Neural cell (in vitro differentiated cells): ENCODE data around the gene ADAMTS14. TPM values are rescaled to one million over a fixed set of nuclear protein-coding genes. Genes with fewer than 3 reads are reported as not detected.

Source experiments
- H2AFZ ChIP-seq: fragments of 200-600, 300-800 bp; sonication (generic), shearing (Covaris generic); 2 replicates; pipeline ENCODE4 v1.6.0; 2014; ENCODE audit warnings: low read depth, mild to moderate bottlenecking, antibody characterized with exemption, low read length, moderate library complexity
- H3F3A ChIP-seq: fragments of 200-600 bp; shearing (Covaris generic); 2 replicates; pipeline ENCODE4 v1.6.1; 2016; ENCODE audit warnings: mild to moderate bottlenecking, moderate library complexity, mixed read lengths, antibody characterized with exemption, low read length; ENCODE audit not compliant: insufficient read depth, poor library complexity, severe bottlenecking
- H3K27ac ChIP-seq: fragments of 200-600, 300-800 bp; sonication (generic), shearing (Covaris generic); 2 replicates; pipeline ENCODE4 v1.5.1; 2014; ENCODE audit warnings: mild to moderate bottlenecking, low read length, moderate library complexity
- H3K27me3 ChIP-seq: fragments of 300-800, 200-600 bp; sonication (generic), shearing (Covaris generic); 2 replicates; pipeline ENCODE4 v1.6.0; 2014; ENCODE audit warnings: mild to moderate bottlenecking, low read depth, low read length, moderate library complexity; ENCODE audit not compliant: insufficient read depth
- H3K36me3 ChIP-seq: fragments of 300-800, 200-600 bp; sonication (generic), shearing (Covaris generic); 2 replicates; pipeline ENCODE4 v1.5.1; 2014; ENCODE audit warnings: mild to moderate bottlenecking, antibody characterized with exemption, low read length, moderate library complexity; ENCODE audit not compliant: insufficient read depth
- H3K4me2 ChIP-seq: fragments of 300-800, 200-600 bp; sonication (generic), shearing (Covaris generic); 2 replicates; pipeline ENCODE4 v1.6.0; 2014; ENCODE audit warnings: mild to moderate bottlenecking, low read length
- H3K4me3 ChIP-seq: fragments of 300-800, 200-600 bp; sonication (generic), shearing (Covaris generic); 2 replicates; pipeline ENCODE4 v1.5.1; 2014; ENCODE audit warnings: mild to moderate bottlenecking, low read length, moderate library complexity
- H3K79me2 ChIP-seq: fragments of 200-600 bp; shearing (Covaris generic); replicated peaks from 2 replicates; pipeline ENCODE4 v1.6.0; 2014; ENCODE audit warnings: mild to moderate bottlenecking, low read length, moderate library complexity; ENCODE audit not compliant: insufficient read depth
- H3K9ac ChIP-seq: fragments of 300-800, 200-600 bp; sonication (generic), shearing (Covaris generic); 2 replicates; pipeline ENCODE4 v1.6.1; 2016; ENCODE audit warnings: mild to moderate bottlenecking, low read length, mixed read lengths
- H3K9me2 ChIP-seq: fragments of 200-600 bp; shearing (Covaris generic); 2 replicates; pipeline ENCODE4 v1.6.1; 2016; ENCODE audit warnings: mild to moderate bottlenecking, low read length, mixed read lengths; ENCODE audit not compliant: insufficient read depth
- H3K9me3 ChIP-seq: fragments of 200-600, 300-800 bp; sonication (generic), shearing (Covaris generic); 2 replicates; pipeline ENCODE4 v1.6.1; 2016; ENCODE audit warnings: mild to moderate bottlenecking, mixed run types, low read length, moderate library complexity, mixed read lengths
- H4K20me1 ChIP-seq: fragments of 200-600 bp; shearing (Covaris generic); 2 replicates; pipeline ENCODE4 v1.6.1; 2016; ENCODE audit warnings: mild to moderate bottlenecking, mixed run types; ENCODE audit not compliant: insufficient read depth
- EP300 ChIP-seq: fragments of 450-650 bp; conservative IDR thresholded peaks from 2 replicates; pipeline ENCODE4 v1.6.1; 2014; ENCODE audit warnings: antibody characterized with exemption, mild to moderate bottlenecking, moderate library complexity; ENCODE audit not compliant: poor library complexity, severe bottlenecking
- EZH2 ChIP-seq: fragments of 200-600, 300-800 bp; shearing (Covaris generic), sonication (generic); IDR thresholded peaks from 2 replicates; pipeline ENCODE4 v1.6.1; 2014; ENCODE audit warnings: antibody characterized with exemption, low read length, borderline replicate concordance, mild to moderate bottlenecking; ENCODE audit not compliant: insufficient read depth, poor library complexity, severe bottlenecking
- MXI1 ChIP-seq: fragments of 450-650 bp; conservative IDR thresholded peaks from 2 replicates; pipeline ENCODE4 v1.6.1; 2014; ENCODE audit warnings: antibody characterized with exemption, mild to moderate bottlenecking; ENCODE audit not compliant: poor library complexity, severe bottlenecking
- POLR2AphosphoS5 ChIP-seq: IDR thresholded peaks from 2 replicates; pipeline ENCODE4 v1.6.1; 2012
- RAD21 ChIP-seq: fragments of 450-650 bp; conservative IDR thresholded peaks from 2 replicates; pipeline ENCODE4 v1.6.1; 2014; ENCODE audit warnings: antibody characterized with exemption, mild to moderate bottlenecking, moderate library complexity
- SMC3 ChIP-seq: fragments of 450-650 bp; conservative IDR thresholded peaks from 2 replicates; pipeline ENCODE4 v1.6.1; 2014; ENCODE audit warnings: antibody characterized with exemption, mild to moderate bottlenecking, moderate library complexity; ENCODE audit not compliant: poor library complexity
- TAF1 ChIP-seq: IDR thresholded peaks from 2 replicates; pipeline ENCODE4 v1.6.1; 2012; ENCODE audit warnings: low read depth
- polyA plus RNA-seq: library from polyadenylated mRNA; depleted of rRNA; stranded (reverse); fragments of >200 nt; gene quantifications from 2 replicates; pipeline ENCODE4 v1.2.3, GENCODE V29; 2014
- TF ChIP-seq, protein P1 (sequence below): fragments of 450-650 bp; IDR thresholded peaks from 2 replicates; pipeline ENCODE4 v1.5.1; 2014; ENCODE audit warnings: antibody characterized with exemption, mild to moderate bottlenecking, moderate library complexity; ENCODE audit not compliant: poor library complexity, severe bottlenecking
- TF ChIP-seq, protein P2 (sequence below): IDR thresholded peaks from 2 replicates; pipeline ENCODE4 v1.6.1; 2012; ENCODE audit warnings: borderline replicate concordance

Gene ADAMTS14
- polyA plus RNA-seq, 1 donor from 2014 or later: 0.04 TPM

GRCh38 chr10:70677016-70677415 lies 4.7 kb downstream of the ADAMTS14 start:
- Histone ChIP-seq H3K27me3 (peaks cover 22% of the 10 kb centered on the region), H3K27ac (no peak overlapping the region), H3K9ac (no peak overlapping the region), H2AFZ (no peak overlapping the region), H3K4me2 (no peak overlapping the region), H3K4me3 (no peak overlapping the region), H3K79me2 (no peaks in the 10 kb centered on the region), H3K36me3 (no peaks in the 10 kb centered on the region), H3K9me3 (no peaks in the 10 kb centered on the region), H3F3A (no peaks in the 10 kb centered on the region), H4K20me1 (no peaks in the 10 kb centered on the region), H3K9me2 (no peaks in the 10 kb centered on the region)
- TF ChIP-seq POLR2AphosphoS5: no peak
- TF ChIP-seq EP300: no peak
- TF ChIP-seq EZH2: no peak
- no peak for TF ChIP-seq MXI1
- TF ChIP-seq, protein P1, sequence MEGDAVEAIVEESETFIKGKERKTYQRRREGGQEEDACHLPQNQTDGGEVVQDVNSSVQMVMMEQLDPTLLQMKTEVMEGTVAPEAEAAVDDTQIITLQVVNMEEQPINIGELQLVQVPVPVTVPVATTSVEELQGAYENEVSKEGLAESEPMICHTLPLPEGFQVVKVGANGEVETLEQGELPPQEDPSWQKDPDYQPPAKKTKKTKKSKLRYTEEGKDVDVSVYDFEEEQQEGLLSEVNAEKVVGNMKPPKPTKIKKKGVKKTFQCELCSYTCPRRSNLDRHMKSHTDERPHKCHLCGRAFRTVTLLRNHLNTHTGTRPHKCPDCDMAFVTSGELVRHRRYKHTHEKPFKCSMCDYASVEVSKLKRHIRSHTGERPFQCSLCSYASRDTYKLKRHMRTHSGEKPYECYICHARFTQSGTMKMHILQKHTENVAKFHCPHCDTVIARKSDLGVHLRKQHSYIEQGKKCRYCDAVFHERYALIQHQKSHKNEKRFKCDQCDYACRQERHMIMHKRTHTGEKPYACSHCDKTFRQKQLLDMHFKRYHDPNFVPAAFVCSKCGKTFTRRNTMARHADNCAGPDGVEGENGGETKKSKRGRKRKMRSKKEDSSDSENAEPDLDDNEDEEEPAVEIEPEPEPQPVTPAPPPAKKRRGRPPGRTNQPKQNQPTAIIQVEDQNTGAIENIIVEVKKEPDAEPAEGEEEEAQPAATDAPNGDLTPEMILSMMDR: no peak
- TF ChIP-seq, protein P2, sequence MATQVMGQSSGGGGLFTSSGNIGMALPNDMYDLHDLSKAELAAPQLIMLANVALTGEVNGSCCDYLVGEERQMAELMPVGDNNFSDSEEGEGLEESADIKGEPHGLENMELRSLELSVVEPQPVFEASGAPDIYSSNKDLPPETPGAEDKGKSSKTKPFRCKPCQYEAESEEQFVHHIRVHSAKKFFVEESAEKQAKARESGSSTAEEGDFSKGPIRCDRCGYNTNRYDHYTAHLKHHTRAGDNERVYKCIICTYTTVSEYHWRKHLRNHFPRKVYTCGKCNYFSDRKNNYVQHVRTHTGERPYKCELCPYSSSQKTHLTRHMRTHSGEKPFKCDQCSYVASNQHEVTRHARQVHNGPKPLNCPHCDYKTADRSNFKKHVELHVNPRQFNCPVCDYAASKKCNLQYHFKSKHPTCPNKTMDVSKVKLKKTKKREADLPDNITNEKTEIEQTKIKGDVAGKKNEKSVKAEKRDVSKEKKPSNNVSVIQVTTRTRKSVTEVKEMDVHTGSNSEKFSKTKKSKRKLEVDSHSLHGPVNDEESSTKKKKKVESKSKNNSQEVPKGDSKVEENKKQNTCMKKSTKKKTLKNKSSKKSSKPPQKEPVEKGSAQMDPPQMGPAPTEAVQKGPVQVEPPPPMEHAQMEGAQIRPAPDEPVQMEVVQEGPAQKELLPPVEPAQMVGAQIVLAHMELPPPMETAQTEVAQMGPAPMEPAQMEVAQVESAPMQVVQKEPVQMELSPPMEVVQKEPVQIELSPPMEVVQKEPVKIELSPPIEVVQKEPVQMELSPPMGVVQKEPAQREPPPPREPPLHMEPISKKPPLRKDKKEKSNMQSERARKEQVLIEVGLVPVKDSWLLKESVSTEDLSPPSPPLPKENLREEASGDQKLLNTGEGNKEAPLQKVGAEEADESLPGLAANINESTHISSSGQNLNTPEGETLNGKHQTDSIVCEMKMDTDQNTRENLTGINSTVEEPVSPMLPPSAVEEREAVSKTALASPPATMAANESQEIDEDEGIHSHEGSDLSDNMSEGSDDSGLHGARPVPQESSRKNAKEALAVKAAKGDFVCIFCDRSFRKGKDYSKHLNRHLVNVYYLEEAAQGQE: no peak
- TF ChIP-seq SMC3: no peak
- no peak for TF ChIP-seq RAD21
- no peak for TF ChIP-seq TAF1

DNA sequence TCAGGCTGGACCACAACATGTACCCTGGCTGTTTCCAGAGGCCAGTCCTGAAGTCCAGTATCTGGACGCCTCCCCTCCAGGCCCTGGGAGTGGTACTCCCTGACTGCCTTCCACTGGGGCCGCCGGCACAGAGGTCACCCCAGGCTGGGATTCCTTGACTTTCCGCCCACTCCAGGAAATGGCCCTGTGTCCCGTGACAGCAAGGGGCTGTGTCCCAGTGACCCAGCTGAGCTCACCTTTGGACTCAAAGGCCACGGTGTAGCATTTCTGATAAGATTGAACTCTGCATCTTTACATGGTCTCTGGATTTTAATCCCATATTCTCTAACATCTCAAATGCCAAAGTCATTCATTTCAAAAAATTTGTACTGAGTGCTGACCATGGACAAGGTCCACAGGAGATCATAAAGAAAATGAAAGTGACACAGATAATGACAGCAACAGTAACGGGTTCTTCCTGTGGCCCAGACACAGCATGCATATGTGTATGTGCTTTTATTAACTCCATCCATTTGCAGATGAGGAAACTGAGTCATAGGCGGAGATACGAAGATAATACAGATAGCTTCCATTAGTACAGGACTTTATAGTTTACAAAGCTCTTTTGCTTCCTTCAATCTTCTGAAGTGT lies 5.4 kb downstream of the ADAMTS14 start:
- no peak overlapping the region for H3K4me2 ChIP-seq
- no peaks in the 10 kb centered on the region for H3K36me3 ChIP-seq
- H3K27me3 ChIP-seq: peaks cover 17% of the 10 kb centered on the region
- H3K9me3 ChIP-seq: no peaks in the 10 kb centered on the region
- H3K9me2 ChIP-seq: no peaks in the 10 kb centered on the region
- H3K9ac ChIP-seq: no peak overlapping the region
- H4K20me1 ChIP-seq: no peaks in the 10 kb centered on the region
- no peak overlapping the region for H2AFZ ChIP-seq
- TF ChIP-seq, protein P2: no peak
- no peak for TF ChIP-seq RAD21
- no peak for TF ChIP-seq MXI1
- no peaks in the 10 kb centered on the region for H3K79me2 ChIP-seq
- H3K27ac ChIP-seq: no peak overlapping the region
- no peak overlapping the region for H3K4me3 ChIP-seq
- no peaks in the 10 kb centered on the region for H3F3A ChIP-seq
